ENCODE results near the gene ARHGAP28.
"Not testable (repeated sequence)": the region's sequence is repeated elsewhere in the genome, so short reads cannot be mapped to it uniquely, and the experiment has no call there.

ARHGAP28 gene

GRCh38 chr18:6901286-6901926 lies 171.9 kb downstream of the ARHGAP28 start:
- Histone ChIP-seq H3K4me3 (ENCODE audit: low read depth in 1 of 2, low read length in 2 of 2) (no peak overlapping the region), H3K27ac (ENCODE audit: low read depth, low read length) (no peak overlapping the region), H3K9ac (ENCODE audit: low read length) (no peak overlapping the region), H3K9me3 (ENCODE audit: low read length) (no peaks in the 10 kb centered on the region), H3K27me3 (ENCODE audit: control insufficient read depth in 1 of 2, insufficient read depth in 2 of 2, low read length in 2 of 2) (no peaks in the 10 kb centered on the region), H3K4me1 (ENCODE audit: insufficient read depth, low read length) (no peaks in the 10 kb centered on the region), H3K36me3 (ENCODE audit: insufficient read depth, low read length) (no peaks in the 10 kb centered on the region)

GRCh38 chr18:6917072-6917471 lies 187.6 kb downstream of the ARHGAP28 start:
- Histone ChIP-seq H3K27me3 (ENCODE audit: control insufficient read depth in 1 of 2, insufficient read depth in 2 of 2, low read length in 2 of 2) (no peaks in the 10 kb centered on the region), H3K36me3 (ENCODE audit: insufficient read depth, low read length) (no peaks in the 10 kb centered on the region), H3K4me3 (ENCODE audit: low read depth in 1 of 2, low read length in 2 of 2) (no peak overlapping the region), H3K4me1 (ENCODE audit: insufficient read depth, low read length) (no peaks in the 10 kb centered on the region), H3K9ac (ENCODE audit: low read length) (no peak overlapping the region), H3K27ac (ENCODE audit: low read depth, low read length) (no peak overlapping the region), H3K9me3 (ENCODE audit: low read length) (no peaks in the 10 kb centered on the region)

- Histone ChIP-seq H3K4me1 (ENCODE audit: insufficient read depth, low read length) (no peaks in the 10 kb centered on the region), H3K27me3 (ENCODE audit: control insufficient read depth in 1 of 2, insufficient read depth in 2 of 2, low read length in 2 of 2) (no peaks in the 10 kb centered on the region), H3K27ac (ENCODE audit: low read depth, low read length) (no peak overlapping the region), H3K9ac (ENCODE audit: low read length) (no peak overlapping the region), H3K36me3 (ENCODE audit: insufficient read depth, low read length) (no peaks in the 10 kb centered on the region), H3K4me3 (ENCODE audit: low read depth in 1 of 2, low read length in 2 of 2) (no peak overlapping the region), H3K9me3 (ENCODE audit: low read length) (no peaks in the 10 kb centered on the region)
Measured at GRCh38 chr18:6920099-6920955, 190.8 kb downstream of the ARHGAP28 start.

- Histone ChIP-seq H3K4me1 (ENCODE audit: insufficient read depth, low read length) (no peaks in the 10 kb centered on the region), H3K27ac (ENCODE audit: low read depth, low read length) (no peak overlapping the region), H3K9ac (ENCODE audit: low read length) (no peak overlapping the region), H3K27me3 (ENCODE audit: control insufficient read depth in 1 of 2, insufficient read depth in 2 of 2, low read length in 2 of 2) (no peaks in the 10 kb centered on the region), H3K9me3 (ENCODE audit: low read length) (no peaks in the 10 kb centered on the region), H3K4me3 (ENCODE audit: low read depth in 1 of 2, low read length in 2 of 2) (no peak overlapping the region), H3K36me3 (ENCODE audit: insufficient read depth, low read length) (no peaks in the 10 kb centered on the region)
Measured at GRCh38 chr18:6921571-6921970, 192.1 kb downstream of the ARHGAP28 start.

GRCh38 chr18:6923220-6923619 lies 193.7 kb downstream of the ARHGAP28 start:
- Histone ChIP-seq H3K9ac (ENCODE audit: low read length) (no peak overlapping the region), H3K27ac (ENCODE audit: low read depth, low read length) (no peak overlapping the region), H3K4me3 (ENCODE audit: low read depth in 1 of 2, low read length in 2 of 2) (no peak overlapping the region), H3K36me3 (ENCODE audit: insufficient read depth, low read length) (no peaks in the 10 kb centered on the region), H3K9me3 (ENCODE audit: low read length) (no peaks in the 10 kb centered on the region), H3K27me3 (ENCODE audit: control insufficient read depth in 1 of 2, insufficient read depth in 2 of 2, low read length in 2 of 2) (no peaks in the 10 kb centered on the region), H3K4me1 (ENCODE audit: insufficient read depth, low read length) (no peaks in the 10 kb centered on the region)

- no peak overlapping the region for H3K27ac ChIP-seq (ENCODE audit: low read depth, low read length)
Measured at GRCh38 chr18:6927153-6927552, 197.6 kb downstream of the ARHGAP28 start.

GRCh38 chr18:6928359-6928758 lies 198.8 kb downstream of the ARHGAP28 start:
- H3K27me3 ChIP-seq (ENCODE audit: control insufficient read depth in 1 of 2, insufficient read depth in 2 of 2, low read length in 2 of 2): no peaks in the 10 kb centered on the region
- H3K9me3 ChIP-seq (ENCODE audit: low read length): no peaks in the 10 kb centered on the region
- H3K9ac ChIP-seq (ENCODE audit: low read length): no peak overlapping the region
- no peak overlapping the region for H3K4me3 ChIP-seq (ENCODE audit: low read depth in 1 of 2, low read length in 2 of 2)
- H3K4me1 ChIP-seq (ENCODE audit: insufficient read depth, low read length): no peaks in the 10 kb centered on the region
- no peaks in the 10 kb centered on the region for H3K36me3 ChIP-seq (ENCODE audit: insufficient read depth, low read length)
- H3K27ac ChIP-seq (ENCODE audit: low read depth, low read length): no peak overlapping the region

More at GRCh38 chr18:6927153-6927552, 197.6 kb downstream of the ARHGAP28 start:
- Histone ChIP-seq H3K27me3 (ENCODE audit: control insufficient read depth in 1 of 2, insufficient read depth in 2 of 2, low read length in 2 of 2) (no peaks in the 10 kb centered on the region), H3K9me3 (ENCODE audit: low read length) (no peaks in the 10 kb centered on the region), H3K36me3 (ENCODE audit: insufficient read depth, low read length) (no peaks in the 10 kb centered on the region), H3K4me3 (ENCODE audit: low read depth in 1 of 2, low read length in 2 of 2) (no peak overlapping the region), H3K4me1 (ENCODE audit: insufficient read depth, low read length) (no peaks in the 10 kb centered on the region), H3K9ac (ENCODE audit: low read length) (no peak overlapping the region)

- H3K4me1 ChIP-seq (ENCODE audit: insufficient read depth, low read length): no peaks in the 10 kb centered on the region
- no peaks in the 10 kb centered on the region for H3K27me3 ChIP-seq (ENCODE audit: control insufficient read depth in 1 of 2, insufficient read depth in 2 of 2, low read length in 2 of 2)
- H3K4me3 ChIP-seq (ENCODE audit: low read depth in 1 of 2, low read length in 2 of 2): no peak overlapping the region
- no peak overlapping the region for H3K9ac ChIP-seq (ENCODE audit: low read length)
- no peaks in the 10 kb centered on the region for H3K9me3 ChIP-seq (ENCODE audit: low read length)
- H3K36me3 ChIP-seq (ENCODE audit: insufficient read depth, low read length): no peaks in the 10 kb centered on the region
- H3K27ac ChIP-seq (ENCODE audit: low read depth, low read length): no peak overlapping the region
Measured at GRCh38 chr18:6929370-6930102, 200.0 kb downstream of the ARHGAP28 start.

GRCh38 chr18:6934859-6935258 lies 205.3 kb downstream of the ARHGAP28 start:
- no peaks in the 10 kb centered on the region for H3K9me3 ChIP-seq (ENCODE audit: low read length)
- no peaks in the 10 kb centered on the region for H3K27me3 ChIP-seq (ENCODE audit: control insufficient read depth in 1 of 2, insufficient read depth in 2 of 2, low read length in 2 of 2)

GRCh38 chr18:6938003-6938402 lies 208.5 kb downstream of the ARHGAP28 start:
- no peaks in the 10 kb centered on the region for H3K36me3 ChIP-seq (ENCODE audit: insufficient read depth, low read length)
- no peak overlapping the region for H3K9ac ChIP-seq (ENCODE audit: low read length)
- H3K27me3 ChIP-seq (ENCODE audit: control insufficient read depth in 1 of 2, insufficient read depth in 2 of 2, low read length in 2 of 2): no peaks in the 10 kb centered on the region
- no peaks in the 10 kb centered on the region for H3K9me3 ChIP-seq (ENCODE audit: low read length)
- H3K4me3 ChIP-seq (ENCODE audit: low read depth in 1 of 2, low read length in 2 of 2): no peak overlapping the region
- H3K4me1 ChIP-seq (ENCODE audit: insufficient read depth, low read length): no peaks in the 10 kb centered on the region
- H3K27ac ChIP-seq (ENCODE audit: low read depth, low read length): no peak overlapping the region

More at GRCh38 chr18:6934859-6935258, 205.3 kb downstream of the ARHGAP28 start:
- Histone ChIP-seq H3K36me3 (ENCODE audit: insufficient read depth, low read length) (no peaks in the 10 kb centered on the region), H3K4me1 (ENCODE audit: insufficient read depth, low read length) (no peaks in the 10 kb centered on the region), H3K9ac (ENCODE audit: low read length) (no peak overlapping the region), H3K27ac (ENCODE audit: low read depth, low read length) (no peak overlapping the region), H3K4me3 (ENCODE audit: low read depth in 1 of 2, low read length in 2 of 2) (no peak overlapping the region)

- not testable (repeated sequence) for H3K27ac ChIP-seq (ENCODE audit: low read depth, low read length); H3K4me3 ChIP-seq (ENCODE audit: low read depth in 1 of 2, low read length in 2 of 2); H3K9ac ChIP-seq (ENCODE audit: low read length); H3K27me3 ChIP-seq (ENCODE audit: control insufficient read depth in 1 of 2, insufficient read depth in 2 of 2, low read length in 2 of 2); H3K36me3 ChIP-seq (ENCODE audit: insufficient read depth, low read length); H3K9me3 ChIP-seq (ENCODE audit: low read length); H3K4me1 ChIP-seq (ENCODE audit: insufficient read depth, low read length)
Measured at GRCh38 chr18:6938403-6938802, 208.9 kb downstream of the ARHGAP28 start.
